Measurements from ENCODE around the gene NEGR1. TPM values are rescaled to one million over a fixed set of nuclear protein-coding genes. Genes with fewer than 3 reads are reported as not detected.

Gene NEGR1
- total and polyA plus RNA-seq, 9 of the 15 experiments (the other 6 are each of a cell fraction or from before 2014, with no cell fraction given) = not detected

DNA sequence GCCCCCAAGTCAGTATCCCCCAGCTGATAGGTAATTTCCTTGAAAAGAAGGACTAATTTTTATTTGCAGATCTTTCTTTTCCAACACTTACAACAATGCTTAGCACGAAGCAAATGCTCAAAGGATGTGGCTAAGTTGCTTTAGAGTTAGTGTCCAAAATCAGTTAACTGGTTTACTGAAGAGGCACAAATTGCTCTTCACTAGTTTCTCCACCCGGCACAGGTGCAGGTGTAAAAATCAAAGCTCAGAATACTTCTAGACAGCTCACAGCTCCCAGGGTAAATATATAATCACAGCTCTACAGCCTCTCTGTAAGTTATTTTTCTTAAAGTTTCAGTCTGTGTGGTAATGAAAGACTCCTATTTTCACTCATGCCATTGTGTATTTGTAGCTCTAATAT is 361.8 kb downstream of the NEGR1 start:
- WGBS (ENCODE audit: insufficient coverage, low coverage, missing lambda C conversion rate) = 4% methylated on average over 2 of the region's 2 CpGs
- Histone ChIP-seq H3K27ac (ENCODE audit: extremely low read depth, low read depth, low read length) (no peak overlapping the region), H3K9ac (ENCODE audit: insufficient read depth in 1 of 2, low read depth in 2 of 2, low read length in 2 of 2) (no peak overlapping the region), H2AFZ (ENCODE audit: low read depth, low read length) (no peak overlapping the region), H3K27me3 (ENCODE audit: control insufficient read depth in 2 of 2, insufficient read depth in 2 of 2, low read length in 2 of 2) (no peaks in the 10 kb centered on the region), H3K4me2 (ENCODE audit: insufficient read depth, low read length) (no peak overlapping the region), H3K79me2 (ENCODE audit: control insufficient read depth, insufficient read depth, low read length) (no peaks in the 10 kb centered on the region), H3K4me3 (no peak overlapping the region), H4K20me1 (replicated peaks; ENCODE audit: control insufficient read depth, insufficient read depth, low read length) (no peaks in the 10 kb centered on the region), H3K9me3 (replicated peaks; ENCODE audit: control insufficient read depth, insufficient read depth, low read depth, low read length) (0 out of 2 replicates have a peak, but pooled peaks cover 2% of the 10 kb centered on the region), H3K9me1 (ENCODE audit: control insufficient read depth, insufficient read depth, low read length) (no peaks in the 10 kb centered on the region), H3K4me1 (replicated peaks in 1 of 2; ENCODE audit: control insufficient read depth in 2 of 2, insufficient read depth in 2 of 2, low read length in 2 of 2) (no peaks in the 10 kb centered on the region), H3K36me3 (ENCODE audit: control insufficient read depth, insufficient read depth, low read length) (no peaks in the 10 kb centered on the region)
- ATAC-seq (no peak), FAIRE-seq (no peak), DNase-seq (ENCODE audit: extremely low read depth in 1 of 4, low spot score in 3 of 4) (no peak)
- in situ Hi-C loops (cut with MboI) = no loop called here
- no peak for TF ChIP-seq ESRRB (CRISPR knock-in tag; IDR thresholded peaks at IDR 0.05; ENCODE audit: borderline replicate concordance)
- TF ChIP-seq, protein P1, sequence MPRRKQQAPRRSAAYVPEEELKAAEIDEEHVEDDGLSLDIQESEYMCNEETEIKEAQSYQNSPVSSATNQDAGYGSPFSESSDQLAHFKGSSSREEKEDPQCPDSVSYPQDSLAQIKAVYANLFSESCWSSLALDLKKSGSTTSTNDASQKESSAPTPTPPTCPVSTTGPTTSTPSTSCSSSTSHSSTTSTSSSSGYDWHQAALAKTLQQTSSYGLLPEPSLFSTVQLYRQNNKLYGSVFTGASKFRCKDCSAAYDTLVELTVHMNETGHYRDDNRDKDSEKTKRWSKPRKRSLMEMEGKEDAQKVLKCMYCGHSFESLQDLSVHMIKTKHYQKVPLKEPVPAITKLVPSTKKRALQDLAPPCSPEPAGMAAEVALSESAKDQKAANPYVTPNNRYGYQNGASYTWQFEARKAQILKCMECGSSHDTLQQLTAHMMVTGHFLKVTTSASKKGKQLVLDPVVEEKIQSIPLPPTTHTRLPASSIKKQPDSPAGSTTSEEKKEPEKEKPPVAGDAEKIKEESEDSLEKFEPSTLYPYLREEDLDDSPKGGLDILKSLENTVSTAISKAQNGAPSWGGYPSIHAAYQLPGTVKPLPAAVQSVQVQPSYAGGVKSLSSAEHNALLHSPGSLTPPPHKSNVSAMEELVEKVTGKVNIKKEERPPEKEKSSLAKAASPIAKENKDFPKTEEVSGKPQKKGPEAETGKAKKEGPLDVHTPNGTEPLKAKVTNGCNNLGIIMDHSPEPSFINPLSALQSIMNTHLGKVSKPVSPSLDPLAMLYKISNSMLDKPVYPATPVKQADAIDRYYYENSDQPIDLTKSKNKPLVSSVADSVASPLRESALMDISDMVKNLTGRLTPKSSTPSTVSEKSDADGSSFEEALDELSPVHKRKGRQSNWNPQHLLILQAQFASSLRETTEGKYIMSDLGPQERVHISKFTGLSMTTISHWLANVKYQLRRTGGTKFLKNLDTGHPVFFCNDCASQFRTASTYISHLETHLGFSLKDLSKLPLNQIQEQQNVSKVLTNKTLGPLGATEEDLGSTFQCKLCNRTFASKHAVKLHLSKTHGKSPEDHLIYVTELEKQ (CRISPR knock-in tag; IDR thresholded peaks at IDR 0.05) = no peak
- no peak for TF ChIP-seq ZNF41 (CRISPR knock-in tag; conservative IDR thresholded peaks at IDR 0.05)
- no peak for TF ChIP-seq GABPB1 (CRISPR knock-in tag; IDR thresholded peaks at IDR 0.05)
- no peak for TF ChIP-seq NCOA4 (IDR thresholded peaks at IDR 0.05; ENCODE audit: partially characterized antibody)
- TF ChIP-seq MEF2D (tag; conservative IDR thresholded peaks at IDR 0.05; ENCODE audit: low read depth) = no peak
- no peak for TF ChIP-seq MYC (IDR thresholded peaks at IDR 0.05; ENCODE audit: low read depth, low read length)
- TF ChIP-seq MYC (CRISPR knock-in tag; IDR thresholded peaks at IDR 0.05; ENCODE audit: borderline replicate concordance, low read depth) = no peak
- TF ChIP-seq ZNF77 (CRISPR knock-in tag; IDR thresholded peaks at IDR 0.05) = no peak
- no peak for TF ChIP-seq PHF21A (IDR thresholded peaks at IDR 0.05; ENCODE audit: borderline replicate concordance, low read depth)
- TF ChIP-seq MCM3 (IDR thresholded peaks at IDR 0.05) = no peak
- TF ChIP-seq TFAP4 (CRISPR knock-in tag; IDR thresholded peaks at IDR 0.05; ENCODE audit: borderline replicate concordance) = no peak
- ChIA-PET CTCF (ENCODE audit: low intra/inter-chr PET ratio) (no interaction called here), POLR2A (no interaction called here)
- no TSS peak for BruUV-seq (replicated peaks)
- intact Hi-C loops (cut with micrococcal nuclease) = no loop called here
